CMK (cell line): ENCODE results near the gene MYOD1.

Experiments
- DNase-seq: peaks from one replicate; pipeline ENCODE4 v3.0.0-alpha.2; 2010; ENCODE audit warnings: low read depth

The MYOD1 gene

GRCh38 chr11:17750013-17750800 is 30.8 kb downstream of the MYOD1 start:
- DNase-seq, result no peak

DNA sequence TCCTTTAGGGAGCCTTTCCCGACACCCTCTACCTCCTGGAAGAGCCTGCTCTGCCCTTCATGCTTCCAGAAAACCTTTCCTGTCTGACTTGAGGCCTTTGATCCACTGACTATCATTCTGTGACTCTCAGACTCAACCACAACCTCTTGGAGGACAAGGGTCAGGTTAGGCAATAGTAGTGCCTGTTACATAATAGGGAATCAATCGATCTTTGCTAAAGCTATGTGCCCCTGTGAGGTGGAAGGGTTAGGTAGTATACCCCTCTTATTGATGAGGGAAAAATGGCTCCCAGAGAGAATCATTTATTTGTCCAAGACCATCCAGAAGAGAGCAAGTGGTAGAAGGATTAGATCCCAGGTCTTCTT is 31.4 kb downstream of the MYOD1 start:
- DNase-seq, result no peak

- DNase-seq, result no peak
These were observed 32.2 kb downstream of the MYOD1 start for GRCh38 chr11:17751558-17751957.

- no peak for DNase-seq
These were observed 32.8 kb downstream of the MYOD1 start for GRCh38 chr11:17752144-17752543.

- DNase-seq, result no peak
These were observed 33.8 kb downstream of the MYOD1 start for GRCh38 chr11:17753153-17753552.

- DNase-seq, result no peak
These were observed 34.3 kb downstream of the MYOD1 start for GRCh38 chr11:17753641-17754040.

GRCh38 chr11:17755891-17756290 is 36.5 kb downstream of the MYOD1 start:
- DNase-seq, result no peak

DNA sequence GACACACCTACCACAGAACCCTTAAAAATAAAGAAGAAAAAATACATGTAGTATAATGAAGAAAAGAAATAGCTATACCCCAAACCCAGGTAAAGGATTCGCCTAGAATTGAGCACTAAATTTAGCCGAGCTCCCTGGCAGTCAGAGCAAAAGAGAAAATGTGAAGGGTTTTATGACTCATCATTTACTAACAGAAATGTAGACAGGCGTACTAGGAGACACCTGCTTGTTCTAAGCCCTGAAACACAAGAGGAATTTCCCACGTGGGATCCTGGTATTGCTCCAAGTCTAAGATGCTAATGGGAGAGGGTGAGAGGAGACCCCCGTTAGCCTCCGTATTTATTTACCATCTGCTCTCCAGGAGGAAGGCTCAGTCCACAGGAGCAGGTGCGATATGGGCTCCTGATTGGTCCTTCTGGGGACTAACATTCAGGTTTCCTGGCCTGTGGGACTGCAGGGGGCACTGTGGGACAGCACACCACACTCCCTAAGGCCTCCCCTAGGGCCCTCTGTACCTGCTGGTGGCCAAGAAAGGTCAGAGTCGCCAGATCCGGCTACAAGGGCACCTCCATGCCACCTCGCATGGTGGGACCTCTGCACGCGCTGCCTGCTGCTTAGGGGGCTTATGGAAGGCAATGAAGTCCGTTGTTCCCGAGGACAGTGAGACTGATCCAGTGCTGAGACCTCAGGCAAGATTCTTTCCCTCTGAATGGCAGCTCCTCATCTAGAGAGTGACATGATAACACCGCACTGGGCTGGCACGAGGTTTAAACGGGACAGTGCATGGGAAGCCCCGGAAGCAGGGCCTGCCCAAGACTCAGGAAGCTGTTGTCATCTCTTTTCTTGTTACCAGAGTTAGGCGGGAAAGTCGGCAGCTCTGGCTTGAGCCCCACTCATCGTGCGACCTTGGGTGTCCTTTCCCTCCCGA is 41.0 kb downstream of the MYOD1 start:
- peak; percentile 14 for DNase-seq

- no peak for DNase-seq
These were observed 43.1 kb downstream of the MYOD1 start for GRCh38 chr11:17762309-17762974.

GRCh38 chr11:17763244-17763643 is 43.9 kb downstream of the MYOD1 start:
- DNase-seq, result no peak

- DNase-seq, result no peak
These were observed 44.3 kb downstream of the MYOD1 start for GRCh38 chr11:17763703-17764102.

- DNase-seq, result no peak
These were observed 45.3 kb downstream of the MYOD1 start for GRCh38 chr11:17764446-17765218.

DNA sequence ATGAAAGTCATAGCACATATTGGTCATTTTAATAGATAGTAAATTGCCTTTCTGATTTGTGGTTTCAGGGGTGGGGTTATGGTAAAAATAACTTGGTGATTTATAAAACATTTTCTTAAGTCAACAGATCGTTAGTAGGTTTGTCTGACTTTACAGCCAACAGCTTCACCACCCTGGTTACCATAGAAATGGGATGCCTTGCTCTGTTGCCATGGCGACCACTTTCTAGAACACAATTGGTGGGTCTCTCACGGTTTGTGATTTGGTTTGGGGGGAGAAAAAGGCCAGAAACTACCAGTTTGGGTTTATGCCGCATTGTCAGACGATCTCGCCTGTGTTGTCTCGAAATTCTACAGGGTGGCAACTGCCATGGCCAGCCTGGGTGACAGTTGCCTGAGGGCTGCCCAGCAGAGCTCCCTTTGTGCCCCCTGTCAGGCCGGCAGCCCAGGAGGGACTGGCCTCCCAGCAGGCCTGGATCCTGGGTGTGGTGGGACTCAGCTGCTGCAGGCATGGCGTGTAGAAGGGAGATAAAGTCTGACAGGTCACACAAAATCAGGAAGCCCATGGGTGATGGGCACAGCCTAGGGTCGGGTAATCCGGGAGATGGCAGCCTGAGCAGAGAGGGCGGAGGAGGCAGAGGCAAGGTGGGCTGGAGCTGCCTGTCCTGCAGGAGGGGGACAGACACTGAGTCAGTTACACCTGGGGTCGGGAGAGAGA is 46.1 kb downstream of the MYOD1 start:
- no peak for DNase-seq

DNA sequence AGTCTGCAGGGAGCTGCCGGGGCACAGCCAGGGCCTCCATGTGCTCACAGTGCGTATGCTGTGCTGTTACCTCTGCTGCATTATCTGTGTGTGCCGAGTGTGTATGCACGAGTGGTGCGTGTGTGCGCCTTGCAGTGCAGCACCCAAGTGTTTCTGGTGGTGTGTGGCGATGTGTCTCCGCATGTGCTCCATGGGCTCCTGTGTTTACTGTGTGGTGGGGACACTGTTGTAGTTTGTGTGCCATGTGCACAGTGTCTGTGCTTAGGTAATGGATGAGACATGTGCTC is 46.6 kb downstream of the MYOD1 start:
- no peak for DNase-seq

GRCh38 chr11:17766590-17766989 is 47.2 kb downstream of the MYOD1 start:
- no peak for DNase-seq

DNA sequence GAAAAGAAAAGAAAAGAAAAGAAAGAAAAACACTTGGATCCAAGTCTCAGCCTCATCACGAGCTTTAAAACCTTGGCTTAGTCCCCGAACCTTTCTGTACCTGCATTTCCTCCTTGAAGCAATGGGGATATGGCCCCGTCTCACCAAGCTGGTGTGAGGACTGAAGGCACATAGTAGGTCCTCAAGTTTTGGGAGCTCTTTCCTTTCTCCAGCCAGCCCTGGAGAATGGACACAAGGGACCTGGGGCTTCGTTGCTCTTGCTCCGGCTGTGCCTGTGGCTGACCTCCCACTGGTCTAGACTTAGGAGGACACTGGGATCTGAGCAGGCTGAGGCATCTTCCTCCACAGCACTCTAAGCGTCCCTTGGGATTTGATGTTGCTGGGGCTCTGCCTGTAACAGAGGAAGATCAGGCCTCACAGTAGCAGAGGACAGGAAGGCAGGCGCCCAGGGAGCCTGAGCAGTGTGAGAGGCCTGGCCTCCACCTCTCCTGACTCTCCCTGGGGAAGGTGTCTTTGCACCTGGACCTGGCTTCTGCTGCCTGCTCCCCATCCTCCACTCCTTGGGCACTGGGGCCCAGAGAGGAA is 48.0 kb downstream of the MYOD1 start:
- DNase-seq, result no peak

GRCh38 chr11:17767914-17768313 is 48.5 kb downstream of the MYOD1 start:
- no peak for DNase-seq

- DNase-seq, result no peak
These were observed 49.2 kb downstream of the MYOD1 start for GRCh38 chr11:17768547-17768946.

DNA sequence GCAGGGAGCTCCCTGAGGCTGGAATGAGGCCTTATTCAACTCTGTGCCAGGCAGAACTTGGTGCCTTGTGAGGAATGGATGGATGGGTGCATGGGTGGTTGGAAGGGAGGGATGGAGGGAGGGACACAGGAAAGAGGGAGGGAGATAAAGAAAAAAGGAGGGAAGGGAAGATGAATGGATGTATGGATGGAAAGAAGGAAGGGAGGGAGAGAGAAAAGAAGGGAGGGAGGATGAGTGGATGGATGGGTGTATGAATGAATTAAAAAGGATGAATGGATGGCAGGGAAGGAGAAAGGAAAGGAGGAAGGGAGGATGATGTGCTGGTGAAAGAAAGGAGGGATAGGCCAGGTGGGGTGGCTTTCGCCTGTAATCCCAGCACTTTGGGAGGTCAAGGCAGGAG is 49.8 kb downstream of the MYOD1 start:
- no peak for DNase-seq

DNA sequence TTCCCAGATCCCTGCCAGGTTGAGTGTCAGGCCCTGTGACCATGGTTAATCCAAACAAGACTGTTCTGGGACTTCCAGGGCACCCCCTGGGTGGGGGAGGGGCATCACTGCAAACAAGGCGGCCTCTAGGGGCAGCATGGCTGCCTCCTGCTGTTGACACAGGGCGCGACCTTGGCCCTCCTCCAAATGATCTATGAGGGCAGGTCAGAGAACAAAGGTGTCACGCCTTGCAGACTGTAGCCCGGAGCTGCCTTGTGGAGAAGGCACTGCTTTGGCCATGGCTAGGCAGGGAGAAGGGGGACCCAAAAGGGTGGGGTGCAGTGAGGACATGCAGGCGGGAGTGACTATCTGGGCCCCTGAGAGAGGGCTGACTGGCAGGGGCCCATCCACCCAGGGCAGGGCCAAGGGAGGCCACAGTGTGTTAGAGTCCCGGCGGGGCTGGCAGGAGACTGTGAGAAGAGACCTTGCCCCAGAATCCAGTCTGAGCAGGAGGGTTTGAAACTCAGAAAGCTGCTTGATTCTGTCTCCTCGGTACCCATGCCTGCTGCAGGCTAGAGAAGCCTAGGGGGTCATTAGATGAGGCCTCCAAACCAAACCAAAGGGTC is 50.8 kb downstream of the MYOD1 start:
- no peak for DNase-seq

DNA sequence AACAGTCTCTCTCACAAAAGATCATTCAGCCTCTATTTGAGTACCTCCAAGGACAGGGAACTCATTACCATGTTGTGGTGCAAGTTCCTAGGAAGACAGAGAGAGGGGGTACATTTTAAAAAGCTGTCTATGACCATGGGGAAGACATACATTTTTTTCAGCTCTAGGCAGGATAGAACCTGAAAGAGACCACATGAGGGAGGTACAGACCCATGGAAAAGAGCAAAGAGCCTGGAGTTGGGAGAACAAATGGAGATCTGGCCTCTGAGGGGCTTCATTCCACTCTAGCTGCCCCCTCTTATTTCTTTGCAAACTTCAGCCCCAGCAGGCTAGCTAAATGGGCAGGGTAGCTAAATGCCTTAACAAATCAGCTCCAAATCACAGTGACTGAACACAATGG is 51.5 kb downstream of the MYOD1 start:
- no peak for DNase-seq
